B cell (primary cell): ENCODE measurements around the gene LAMA2. TPM values are rescaled to one million over a fixed set of nuclear protein-coding genes. Genes with fewer than 3 reads are reported as not detected.

ENCODE experiments used
- ATAC-seq: fragments of 200-7000 bp; cut with Tn5 transposase; one replicate; pipeline ENCODE4 v1.10.0; 2021; ENCODE audit warnings: low read depth, mild to moderate bottlenecking, moderate number of reproducible peaks, moderate library complexity
- CTCF ChIA-PET: fragments of 350-600 bp; sonication (Branson Sonifier 250); formaldehyde crosslinking; loops from one replicate; lab custom pipeline; 2021; ENCODE audit warnings: antibody characterized with exemption, inconsistent platforms; lab: Charles Lee
- POLR2A ChIA-PET: fragments of 350-600 bp; sonication (Branson Sonifier 250); formaldehyde crosslinking; loops from one replicate; lab custom pipeline; 2021; ENCODE audit warnings: antibody characterized with exemption; lab: Charles Lee
- DNase-seq: peaks from one replicate; pipeline ENCODE4 v3.0.0; 2013
- H2AFZ ChIP-seq: 2 replicates; pipeline ENCODE4 v1.6.1; 2012; ENCODE audit warnings: mild to moderate bottlenecking, low read depth, low read length; ENCODE audit not compliant: insufficient read depth, poor library complexity, severe bottlenecking
- H3K27ac ChIP-seq, 2 donors: 1 replicate in 1 of 2; 2 replicates in 1 of 2; pipeline ENCODE4 v1.5.1; 2012 to 2013; ENCODE audit warnings: low read length in 2 of 2, mild to moderate bottlenecking in 2 of 2, moderate library complexity in 1 of 2
- H3K27me3 ChIP-seq, 4 experiments: fragments of 200-600 bp in 1 of 4; sonication (generic) in 1 of 4; replicated peaks in 1 of 4; 1 replicate in 2 of 4; 2 replicates in 2 of 4; pipeline versions ENCODE4 v1.6.1 to v1.7.0; 2013 to 2016; ENCODE audit warnings: low read length in 3 of 4, mild to moderate bottlenecking in 2 of 4, mixed read lengths in 1 of 4, moderate library complexity in 1 of 4; ENCODE audit not compliant: insufficient read depth in 4 of 4, control insufficient read depth in 3 of 4; ENCODE audit errors: control extremely low read depth in 1 of 4
- H3K36me3 ChIP-seq, 2 experiments: replicated peaks in 1 of 2; 1 replicate in 1 of 2; 2 replicates in 1 of 2; pipeline versions ENCODE4 v1.6.1 to v1.7.1; 2013; ENCODE audit warnings: low read length in 1 of 2; ENCODE audit not compliant: insufficient read depth in 2 of 2, control insufficient read depth in 1 of 2; ENCODE audit errors: control extremely low read depth in 1 of 2, extremely low read depth in 1 of 2
- H3K4me1 ChIP-seq, 2 donors: fragments of 200-600 bp in 1 of 2; sonication (generic) in 1 of 2; 1 replicate in 1 of 2; 2 replicates in 1 of 2; pipeline versions ENCODE4 v1.5.1 to v1.6.1; 2013 to 2017; ENCODE audit warnings: low read length in 2 of 2; ENCODE audit not compliant: control insufficient read depth in 2 of 2, insufficient read depth in 2 of 2
- H3K4me2 ChIP-seq: replicated peaks from 2 replicates; pipeline ENCODE3; 2012; ENCODE audit warnings: mild to moderate bottlenecking, low read depth, low read length; ENCODE audit not compliant: poor library complexity, severe bottlenecking
- H3K4me3 ChIP-seq, 5 experiments: fragments of 200-600 bp in 1 of 5; sonication (generic) in 1 of 5; 1 replicate in 3 of 5; 2 replicates in 2 of 5; pipeline versions ENCODE4 v1.5.1 to v1.7.0; 2011 to 2016; ENCODE audit warnings: low read length in 4 of 5, mild to moderate bottlenecking in 4 of 5, low read depth in 2 of 5, control low read depth in 1 of 5, moderate library complexity in 1 of 5; ENCODE audit not compliant: insufficient read depth in 1 of 5; ENCODE audit errors: control extremely low read depth in 1 of 5, extremely low read depth in 1 of 5
- H3K79me2 ChIP-seq: fragments of 200-600 bp; sonication (generic); one replicate; pipeline ENCODE4 v1.6.0; 2016; ENCODE audit warnings: low read length; ENCODE audit not compliant: control insufficient read depth, insufficient read depth
- H3K9ac ChIP-seq: fragments of 200-600 bp; sonication (generic); 2 replicates; pipeline ENCODE4 v1.6.1; 2017; ENCODE audit warnings: mild to moderate bottlenecking, low read length, moderate library complexity
- H3K9me3 ChIP-seq, 3 donors: one replicate each; pipeline versions ENCODE4 v1.6.1 to v1.7.1; 2013; ENCODE audit warnings: low read length in 2 of 3; ENCODE audit not compliant: control insufficient read depth in 2 of 3, insufficient read depth in 1 of 3; ENCODE audit errors: control extremely low read depth in 1 of 3
- H4K20me1 ChIP-seq: 2 replicates; pipeline ENCODE4 v1.6.0; 2012; ENCODE audit warnings: mild to moderate bottlenecking, low read length; ENCODE audit not compliant: insufficient read depth, control insufficient read depth, poor library complexity, severe bottlenecking
- H3K27ac Mint-ChIP-seq: one replicate; pipeline ENCODE4 v1.8.0; 2021; ENCODE audit warnings: mixed read lengths
- H3K27me3 Mint-ChIP-seq: one replicate; pipeline ENCODE4 v1.8.0; 2021; ENCODE audit warnings: mixed read lengths
- H3K4me1 Mint-ChIP-seq: one replicate; pipeline ENCODE4 v1.8.0; 2021; ENCODE audit warnings: mixed read lengths
- H3K4me3 Mint-ChIP-seq: one replicate; pipeline ENCODE4 v1.8.0; 2021; ENCODE audit warnings: mixed read lengths
- H3K9me3 Mint-ChIP-seq: one replicate; pipeline ENCODE4 v1.8.0; 2022; ENCODE audit warnings: mixed read lengths; ENCODE audit not compliant: insufficient read depth
- EZH2 ChIP-seq: IDR thresholded peaks from 2 replicates; pipeline ENCODE4 v1.6.1; 2012; ENCODE audit warnings: borderline replicate concordance, low read depth, mild to moderate bottlenecking, moderate library complexity, low read length; ENCODE audit not compliant: insufficient read depth, poor library complexity, severe bottlenecking
- WGBS: methylation state at CpG from one replicate; pipeline ENCODE4 v1.1.5; 2013; ENCODE audit warnings: missing lambda C conversion rate; ENCODE audit not compliant: insufficient coverage; 5-methylcytosine and 5-hydroxymethylcytosine counted together
- intact Hi-C: fragments of 100-400 bp; cut with micrococcal nuclease; formaldehyde crosslinking; loops from one replicate; pipeline ENCODE4 v1.10.0; 2022
- polyA plus RNA-seq: library from polyadenylated mRNA; depleted of rRNA; stranded (reverse); fragments of >200 nt; gene quantifications from 2 replicates; pipeline ENCODE4 v1.2.3, GENCODE V29; 2012
- total RNA-seq, 2 donors: library from RNA; stranded (reverse); fragments of 120-200 nt in 1 of 2; gene quantifications; 1 replicate in 1 of 2; 2 replicates in 1 of 2; pipeline versions ENCODE4 v1.2.3 to v1.2.4, GENCODE V29; 2013 to 2022
- TF ChIP-seq, protein P1 (sequence below): fragments of 200-600 bp; IDR thresholded peaks from one replicate; pipeline ENCODE4 v1.8.0; 2022; ENCODE audit warnings: antibody characterized with exemption, mild to moderate bottlenecking

Gene LAMA2
- total and polyA plus RNA-seq, 2 donors (not counting 1 experiment from before 2014, with no cell fraction given), result 0.16 TPM; not detected in 1

DNA sequence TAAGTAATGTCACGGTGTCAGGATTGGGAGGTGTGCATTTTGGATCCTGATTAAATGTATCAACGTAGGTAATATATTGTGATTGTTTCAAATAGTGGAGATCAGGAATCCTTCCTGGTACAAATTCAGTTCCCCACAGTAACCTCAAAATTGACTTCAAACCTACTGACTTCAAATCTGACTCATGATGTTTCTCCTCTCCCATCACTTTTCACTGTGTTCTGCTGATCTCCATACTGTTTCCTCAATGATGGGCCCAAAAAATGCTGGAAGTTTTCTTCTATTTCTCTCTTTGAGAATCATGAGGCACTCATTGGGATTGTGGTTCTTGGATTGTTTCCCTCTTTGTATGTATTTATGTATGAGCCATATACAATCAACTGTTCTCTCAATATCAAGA lies 35.9 kb downstream of the LAMA2 start:
- H3K9ac ChIP-seq, result no peak overlapping the region
- H3K27ac Mint-ChIP-seq, result no peak overlapping the region
- no peaks in the 10 kb centered on the region for H3K79me2 ChIP-seq
- H3K27ac ChIP-seq, result no peak overlapping the region
- H3K4me2 ChIP-seq, result no peak overlapping the region
- H3K4me1 Mint-ChIP-seq, result no peaks in the 10 kb centered on the region
- no peaks in the 10 kb centered on the region for H3K27me3 ChIP-seq
- no peaks in the 10 kb centered on the region for H3K9me3 ChIP-seq
- ATAC-seq (no peak), DNase-seq (no peak)
- H3K4me3 ChIP-seq, result no peak overlapping the region
- H4K20me1 ChIP-seq, result no peaks in the 10 kb centered on the region
- no peaks in the 10 kb centered on the region for H3K4me1 ChIP-seq
- no peaks in the 10 kb centered on the region for H3K36me3 ChIP-seq
- TF ChIP-seq EZH2, result no peak
- TF ChIP-seq, protein P1, sequence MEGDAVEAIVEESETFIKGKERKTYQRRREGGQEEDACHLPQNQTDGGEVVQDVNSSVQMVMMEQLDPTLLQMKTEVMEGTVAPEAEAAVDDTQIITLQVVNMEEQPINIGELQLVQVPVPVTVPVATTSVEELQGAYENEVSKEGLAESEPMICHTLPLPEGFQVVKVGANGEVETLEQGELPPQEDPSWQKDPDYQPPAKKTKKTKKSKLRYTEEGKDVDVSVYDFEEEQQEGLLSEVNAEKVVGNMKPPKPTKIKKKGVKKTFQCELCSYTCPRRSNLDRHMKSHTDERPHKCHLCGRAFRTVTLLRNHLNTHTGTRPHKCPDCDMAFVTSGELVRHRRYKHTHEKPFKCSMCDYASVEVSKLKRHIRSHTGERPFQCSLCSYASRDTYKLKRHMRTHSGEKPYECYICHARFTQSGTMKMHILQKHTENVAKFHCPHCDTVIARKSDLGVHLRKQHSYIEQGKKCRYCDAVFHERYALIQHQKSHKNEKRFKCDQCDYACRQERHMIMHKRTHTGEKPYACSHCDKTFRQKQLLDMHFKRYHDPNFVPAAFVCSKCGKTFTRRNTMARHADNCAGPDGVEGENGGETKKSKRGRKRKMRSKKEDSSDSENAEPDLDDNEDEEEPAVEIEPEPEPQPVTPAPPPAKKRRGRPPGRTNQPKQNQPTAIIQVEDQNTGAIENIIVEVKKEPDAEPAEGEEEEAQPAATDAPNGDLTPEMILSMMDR, result no peak
- no peaks in the 10 kb centered on the region for H3K9me3 Mint-ChIP-seq
- no peaks in the 10 kb centered on the region for H3K27me3 Mint-ChIP-seq
- no peak overlapping the region for H2AFZ ChIP-seq
- POLR2A ChIA-PET, result no interaction called here
- intact Hi-C loops, result no loop called here
- 86% methylated on average over 1 of the region's 2 CpGs for WGBS
- no peak overlapping the region for H3K4me3 Mint-ChIP-seq
- CTCF ChIA-PET, result no interaction called here

DNA sequence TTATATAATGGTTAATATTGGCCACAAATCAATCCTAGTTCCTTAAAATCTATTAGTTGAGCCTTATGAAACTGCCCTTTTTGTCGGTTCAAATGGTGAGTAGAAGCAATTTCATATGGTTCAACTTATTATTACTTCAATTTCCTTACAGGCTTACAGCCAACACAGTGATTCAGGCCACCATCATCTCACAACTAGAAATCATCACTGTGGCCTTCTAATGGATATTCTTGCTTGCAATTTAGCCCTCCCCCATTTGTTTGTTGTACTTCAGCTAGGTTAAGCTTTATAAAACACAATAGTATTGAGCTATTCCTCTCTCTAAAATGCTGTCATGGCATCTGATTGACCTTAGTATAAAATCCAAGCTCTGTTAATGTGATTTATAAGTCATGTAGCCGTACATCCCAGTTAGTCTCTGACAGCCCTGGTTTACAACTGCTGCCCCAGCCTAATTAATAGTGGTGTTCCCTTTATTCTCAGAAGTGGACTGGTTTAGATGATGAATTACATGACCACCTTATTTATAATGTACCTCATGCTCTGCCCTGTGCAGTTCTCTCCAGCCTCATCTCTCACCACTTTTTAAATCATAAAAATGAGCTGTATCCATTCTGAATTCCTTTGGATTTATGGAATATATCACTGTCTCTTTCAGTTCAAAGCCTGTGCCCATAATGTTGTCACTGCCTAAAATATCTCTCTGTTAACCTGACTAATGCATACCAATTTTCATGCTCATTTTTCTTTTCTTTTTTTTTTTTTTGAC lies 36.7 kb downstream of the LAMA2 start:
- Histone ChIP-seq H3K4me1 (no peaks in the 10 kb centered on the region), H3K4me3 (no peak overlapping the region), H3K36me3 (no peaks in the 10 kb centered on the region), H3K27me3 (no peaks in the 10 kb centered on the region), H3K79me2 (no peaks in the 10 kb centered on the region), H3K4me2 (no peak overlapping the region), H3K9ac (no peak overlapping the region), H3K27ac (no peak overlapping the region), H4K20me1 (no peaks in the 10 kb centered on the region), H3K9me3 (no peaks in the 10 kb centered on the region), H2AFZ (no peak overlapping the region)
- WGBS, result no CpG with 5 or more reads among the region's 2 CpGs
- no peaks in the 10 kb centered on the region for H3K4me1 Mint-ChIP-seq
- POLR2A ChIA-PET, result no interaction called here
- DNase-seq (no peak), ATAC-seq (no peak)
- H3K9me3 Mint-ChIP-seq, result no peaks in the 10 kb centered on the region
- H3K27ac Mint-ChIP-seq, result no peak overlapping the region
- CTCF ChIA-PET, result no interaction called here
- no peak overlapping the region for H3K4me3 Mint-ChIP-seq
- no peaks in the 10 kb centered on the region for H3K27me3 Mint-ChIP-seq
- intact Hi-C loops, result no loop called here
- TF ChIP-seq EZH2, result no peak
